MM.1S (cell line): ENCODE measurements around the gene LGALS12.

Source experiments
- CTCF ChIP-seq: fragments of 300-600 bp; sonication (generic); IDR thresholded peaks from 2 replicates; pipeline ENCODE4 v1.5.1; 2016; ENCODE audit warnings: antibody characterized with exemption, low read length, mixed read lengths
- EZH2 ChIP-seq: fragments of 300-600 bp; sonication (generic); optimal IDR thresholded peaks from 2 replicates; pipeline ENCODE3; 2017; ENCODE audit warnings: low read depth, mild to moderate bottlenecking, antibody characterized with exemption, low read length, mixed read lengths

DNA sequence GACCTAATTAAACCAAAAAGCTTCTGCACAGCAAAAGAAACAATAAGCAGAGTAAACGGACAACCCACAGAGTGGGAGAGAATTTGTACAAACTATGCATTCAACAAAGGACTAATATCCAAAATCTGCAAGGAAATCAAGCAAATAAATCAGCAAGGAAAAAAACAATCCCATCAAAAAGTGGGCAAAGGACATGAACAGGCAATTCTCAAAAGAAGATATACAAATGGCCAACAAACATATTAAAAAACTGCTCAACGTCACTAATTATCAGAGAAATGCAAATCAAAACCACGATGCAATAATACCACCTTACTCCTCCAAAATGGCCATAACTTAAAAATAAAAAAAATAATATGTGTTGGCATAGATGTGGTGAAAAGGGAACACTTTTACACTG is 20.1 kb upstream of the LGALS12 start:
- no peak for TF ChIP-seq CTCF
- TF ChIP-seq EZH2: no peak
